Endothelial cell of umbilical vein (primary cell): ENCODE data around the gene GALNT1. TPM values are rescaled to one million over a fixed set of nuclear protein-coding genes. Genes with fewer than 3 reads are reported as not detected.

Experiments
- BruUV-seq: library from RNA; stranded (reverse); fragments of 400-500 nt; replicated peaks from 2 replicates; lab custom pipeline; 2021; lab: Mats Ljungman, UMichigan
- CTCF ChIA-PET: fragments of 300-600, 350-600 bp; sonication (Branson Sonifier 250); formaldehyde crosslinking; loops from one replicate; lab custom pipeline; 2021; ENCODE audit warnings: antibody characterized with exemption, inconsistent platforms; lab: Charles Lee
- POLR2A ChIA-PET: fragments of 300-600, 350-600 bp; sonication (Branson Sonifier 250); formaldehyde crosslinking; loops from one replicate; lab custom pipeline; 2021; ENCODE audit warnings: antibody characterized with exemption, inconsistent platforms; lab: Charles Lee
- DNase-seq: peaks from one replicate; pipeline ENCODE4 v3.0.0-alpha.2; 2011; ENCODE audit warnings: low read depth, low spot score
- FAIRE-seq: peaks from 2 replicates; lab custom pipeline; 2011; peaks lifted over from hg19 to GRCh38; lab: Jason Lieb, UNC
- H2AFZ ChIP-seq: 2 replicates; pipeline ENCODE4 v1.6.0; 2012; ENCODE audit warnings: low read depth, low read length, control low read depth, inconsistent platforms
- H3K27ac ChIP-seq: 2 replicates; pipeline ENCODE4 v1.5.1; 2011; ENCODE audit warnings: low read depth, mild to moderate bottlenecking, control low read depth, low read length, moderate library complexity; ENCODE audit not compliant: insufficient read depth
- H3K27me3 ChIP-seq, 2 experiments: 2 replicates each; pipeline versions ENCODE4 v1.6.0 to v1.6.1; 2011; ENCODE audit warnings: low read length in 2 of 2, mixed read lengths in 1 of 2; ENCODE audit not compliant: control insufficient read depth in 2 of 2, insufficient read depth in 2 of 2
- H3K36me3 ChIP-seq, 2 experiments: 2 replicates in 1 of 2; 3 replicates in 1 of 2; pipeline ENCODE4 v1.5.1; 2011; ENCODE audit warnings: low read length in 2 of 2, mild to moderate bottlenecking in 1 of 2, moderate library complexity in 1 of 2; ENCODE audit not compliant: control insufficient read depth in 2 of 2, insufficient read depth in 2 of 2; ENCODE audit errors: extremely low read depth in 1 of 2
- H3K4me1 ChIP-seq: 3 replicates; pipeline ENCODE4 v1.5.1; 2011; ENCODE audit warnings: mild to moderate bottlenecking, low read length; ENCODE audit not compliant: control insufficient read depth, insufficient read depth; ENCODE audit errors: extremely low read depth
- H3K4me2 ChIP-seq: 2 replicates; pipeline ENCODE4 v1.6.1; 2011; ENCODE audit warnings: low read length, control low read depth, mixed read lengths; ENCODE audit not compliant: insufficient read depth
- H3K4me3 ChIP-seq, 3 experiments: fragments of 200-600 bp in 1 of 3; sonication (generic), shearing (Covaris generic) in 1 of 3; replicated peaks in 1 of 3; 2 replicates each; pipeline ENCODE4 v1.5.1; 2011 to 2016; ENCODE audit warnings: control low read depth in 3 of 3, low read length in 3 of 3, mild to moderate bottlenecking in 2 of 3, inconsistent platforms in 1 of 3, low read depth in 1 of 3, moderate library complexity in 1 of 3; ENCODE audit not compliant: insufficient read depth in 1 of 3
- H3K79me2 ChIP-seq: 2 replicates; pipeline ENCODE4 v1.6.0; 2012; ENCODE audit warnings: low read length, inconsistent platforms; ENCODE audit not compliant: control insufficient read depth, insufficient read depth
- H3K9ac ChIP-seq: replicated peaks from 2 replicates; pipeline ENCODE3; 2011; ENCODE audit warnings: low read length, control low read depth; ENCODE audit not compliant: insufficient read depth; ENCODE audit errors: extremely low read depth
- H3K9me1 ChIP-seq: replicated peaks from 3 replicates; pipeline ENCODE4 v1.6.0; 2011; ENCODE audit warnings: mild to moderate bottlenecking, low read length; ENCODE audit not compliant: control insufficient read depth, insufficient read depth; ENCODE audit errors: extremely low read depth
- H3K9me3 ChIP-seq: replicated peaks from 2 replicates; pipeline ENCODE4 v1.5.1; 2012; ENCODE audit warnings: low read length, inconsistent platforms; ENCODE audit not compliant: control insufficient read depth, insufficient read depth
- H4K20me1 ChIP-seq: replicated peaks from 2 replicates; pipeline ENCODE3; 2011; ENCODE audit warnings: mild to moderate bottlenecking, low read length; ENCODE audit not compliant: control insufficient read depth, insufficient read depth; ENCODE audit errors: extremely low read depth
- EZH2 ChIP-seq: IDR thresholded peaks from 2 replicates; pipeline ENCODE4 v1.6.1; 2012; ENCODE audit warnings: borderline replicate concordance, low read depth, mild to moderate bottlenecking, moderate library complexity, low read length, inconsistent platforms; ENCODE audit not compliant: severe bottlenecking
- FOS ChIP-seq: IDR thresholded peaks from 2 replicates; pipeline ENCODE4 v1.6.1; 2011; ENCODE audit warnings: mild to moderate bottlenecking, low read length, moderate library complexity, borderline replicate concordance; ENCODE audit not compliant: insufficient read depth
- GATA2 ChIP-seq: IDR thresholded peaks from 2 replicates; pipeline ENCODE4 v1.7.0; 2011; ENCODE audit warnings: low read depth, mild to moderate bottlenecking, moderate library complexity, mixed read lengths, low read length; ENCODE audit not compliant: insufficient read length, insufficient read depth
- JUN ChIP-seq: IDR thresholded peaks from 2 replicates; pipeline ENCODE4 v1.6.1; 2011; ENCODE audit warnings: borderline replicate concordance, low read depth; ENCODE audit not compliant: insufficient read length, insufficient read depth
- MYC ChIP-seq: IDR thresholded peaks from one replicate; pipeline ENCODE4 v1.6.1; 2011; ENCODE audit warnings: mild to moderate bottlenecking, low read depth, low read length
- POLR2A ChIP-seq: IDR thresholded peaks from 2 replicates; pipeline ENCODE4 v1.6.1; 2012; ENCODE audit warnings: low read depth, mild to moderate bottlenecking, control low read depth, low read length
- POLR2AphosphoS5 ChIP-seq: IDR thresholded peaks from 2 replicates; pipeline ENCODE4 v1.6.1; 2012; ENCODE audit warnings: low read depth, mild to moderate bottlenecking, control low read depth, low read length, moderate library complexity; ENCODE audit not compliant: insufficient read depth
- dilution Hi-C: fragments of 300-500 bp; cut with MboI; formaldehyde crosslinking; loops from one replicate; pipeline ENCODE4 v1.15.0; 2019; ENCODE audit warnings: low sequenced_read_pairs; ENCODE audit not compliant: extremely low pct_ligation_motif_present
- intact Hi-C: fragments of 100-400 bp; cut with micrococcal nuclease; formaldehyde crosslinking; loops from one replicate; pipeline ENCODE4 v1.10.0; 2022
- polyA plus RNA-seq, 4 experiments: library from polyadenylated mRNA; depleted of rRNA in 3 of 4; stranded (reverse) in 3 of 4; unstranded in 1 of 4; fragments of >200 nt; gene quantifications; 2 replicates each; pipeline versions ENCODE4 v1.2.1 to v1.2.3, GENCODE V29; 2011 to 2012; ENCODE audit warnings: missing spikeins in 1 of 4
- total RNA-seq: library from RNA; stranded (reverse); gene quantifications from 2 replicates; pipeline ENCODE4 v1.2.3, GENCODE V29; 2021
- TF ChIP-seq, protein P1 (sequence below): IDR thresholded peaks from 2 replicates; pipeline ENCODE4 v1.6.1; 2011; ENCODE audit not compliant: insufficient read depth, insufficient read length
- TF ChIP-seq, protein P2 (sequence below), 2 donors: IDR thresholded peaks; 1 replicate in 1 of 2; 2 replicates in 1 of 2; pipeline ENCODE4 v1.5.1; 2011; ENCODE audit warnings: low read length in 2 of 2, mild to moderate bottlenecking in 2 of 2, moderate library complexity in 2 of 2, control low read depth in 1 of 2, inconsistent platforms in 1 of 2, low read depth in 1 of 2; ENCODE audit not compliant: insufficient read depth in 1 of 2; ENCODE audit errors: extremely low read depth in 1 of 2

GALNT1 gene
- total and polyA plus RNA-seq, 2 donors (not counting 3 experiments of a cell fraction or from before 2014, with no cell fraction given) = 89.9 to 360 TPM

DNA sequence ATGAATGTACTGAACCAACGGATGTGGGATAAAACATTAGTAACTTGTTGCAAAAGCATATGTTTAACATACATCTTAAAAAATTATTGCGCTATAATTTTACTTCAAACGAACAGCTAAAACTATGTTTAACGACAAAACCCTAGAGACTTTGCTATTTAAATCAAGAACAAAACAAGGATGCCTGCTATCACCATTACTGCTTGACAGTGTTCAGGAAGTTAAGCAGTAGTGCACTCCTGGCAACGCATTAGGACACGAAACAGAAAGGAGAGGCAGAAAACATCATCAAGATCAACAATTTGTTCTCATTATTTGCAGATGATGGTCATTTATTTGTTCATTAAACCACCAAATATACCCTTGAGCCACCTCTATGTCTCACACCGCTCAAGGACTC is 151.9 kb downstream of the GALNT1 start:
- ChIA-PET CTCF (no interaction called here), POLR2A (no interaction called here)
- H3K27me3 ChIP-seq = no peaks in the 10 kb centered on the region
- no peak for DNase-seq
- H3K4me1 ChIP-seq = no peaks in the 10 kb centered on the region
- H3K27ac ChIP-seq = no peak overlapping the region
- dilution Hi-C loops (no loop called here), intact Hi-C loops (no loop called here)
- H3K9me1 ChIP-seq = no peaks in the 10 kb centered on the region
- FAIRE-seq = no peak
- no peak overlapping the region for H3K9ac ChIP-seq
- no peaks in the 10 kb centered on the region for H4K20me1 ChIP-seq
- H3K4me2 ChIP-seq = no peak overlapping the region
- no peaks in the 10 kb centered on the region for H3K79me2 ChIP-seq
- TF ChIP-seq JUN (no peak), FOS (no peak), GATA2 (no peak), POLR2A (no peak), MYC (no peak), EZH2 (no peak), POLR2AphosphoS5 (no peak)
- TF ChIP-seq, protein P1, sequence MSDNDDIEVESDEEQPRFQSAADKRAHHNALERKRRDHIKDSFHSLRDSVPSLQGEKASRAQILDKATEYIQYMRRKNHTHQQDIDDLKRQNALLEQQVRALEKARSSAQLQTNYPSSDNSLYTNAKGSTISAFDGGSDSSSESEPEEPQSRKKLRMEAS = no peak
- TF ChIP-seq, protein P2, sequence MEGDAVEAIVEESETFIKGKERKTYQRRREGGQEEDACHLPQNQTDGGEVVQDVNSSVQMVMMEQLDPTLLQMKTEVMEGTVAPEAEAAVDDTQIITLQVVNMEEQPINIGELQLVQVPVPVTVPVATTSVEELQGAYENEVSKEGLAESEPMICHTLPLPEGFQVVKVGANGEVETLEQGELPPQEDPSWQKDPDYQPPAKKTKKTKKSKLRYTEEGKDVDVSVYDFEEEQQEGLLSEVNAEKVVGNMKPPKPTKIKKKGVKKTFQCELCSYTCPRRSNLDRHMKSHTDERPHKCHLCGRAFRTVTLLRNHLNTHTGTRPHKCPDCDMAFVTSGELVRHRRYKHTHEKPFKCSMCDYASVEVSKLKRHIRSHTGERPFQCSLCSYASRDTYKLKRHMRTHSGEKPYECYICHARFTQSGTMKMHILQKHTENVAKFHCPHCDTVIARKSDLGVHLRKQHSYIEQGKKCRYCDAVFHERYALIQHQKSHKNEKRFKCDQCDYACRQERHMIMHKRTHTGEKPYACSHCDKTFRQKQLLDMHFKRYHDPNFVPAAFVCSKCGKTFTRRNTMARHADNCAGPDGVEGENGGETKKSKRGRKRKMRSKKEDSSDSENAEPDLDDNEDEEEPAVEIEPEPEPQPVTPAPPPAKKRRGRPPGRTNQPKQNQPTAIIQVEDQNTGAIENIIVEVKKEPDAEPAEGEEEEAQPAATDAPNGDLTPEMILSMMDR (IDR thresholded peaks at IDR 0.05; ENCODE audit: extremely low read depth in 1 of 2, insufficient read depth in 1 of 2, low read depth in 1 of 2, low read length in 2 of 2) = no peak
- H3K4me3 ChIP-seq = no peak overlapping the region
- BruUV-seq = no TSS peak
- no peaks in the 10 kb centered on the region for H3K9me3 ChIP-seq
- H3K36me3 ChIP-seq = no peaks in the 10 kb centered on the region
- H2AFZ ChIP-seq = no peak overlapping the region
